ENCODE measurements around the gene PGBD4. TPM values are rescaled to one million over a fixed set of nuclear protein-coding genes. Genes with fewer than 3 reads are reported as not detected.
"Not testable (repeated sequence)": the region's sequence is repeated elsewhere in the genome, so short reads cannot be mapped to it uniquely, and the experiment has no call there.

PGBD4 gene
- total RNA-seq, 6 experiments from 2014 or later, result 0.56 to 0.98 (median 0.83) TPM

DNA sequence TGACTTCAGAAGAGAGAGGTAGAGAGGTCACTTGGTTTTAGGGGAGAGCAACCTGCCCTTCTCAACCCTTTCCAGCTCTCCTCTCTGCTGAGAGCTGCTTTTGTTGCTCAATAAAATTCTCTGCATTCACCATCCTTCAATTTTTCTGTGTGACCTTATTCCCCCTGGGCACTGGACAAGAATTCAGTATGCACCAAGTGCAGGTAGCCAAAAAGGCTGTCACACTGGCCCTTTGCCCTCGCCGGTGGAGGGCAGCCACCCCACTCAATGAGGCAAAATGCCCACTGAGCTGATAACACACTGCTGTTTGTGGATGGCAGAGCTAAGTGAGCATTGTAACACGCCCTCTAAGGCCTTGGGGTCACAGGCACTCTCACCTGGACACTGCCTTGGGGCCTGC lies 12.9 kb downstream of the PGBD4 start:
- Histone ChIP-seq H3K27me3 (no peaks in the 10 kb centered on the region), H3K27ac (no peak overlapping the region), H3K4me3 (no peak overlapping the region), H3K4me1 (peaks cover 0 to 12% (median 0%) of the 10 kb centered on the region in 4 donors), H3K36me3 (no peaks in the 10 kb centered on the region), H3K9me3 (no peaks in the 10 kb centered on the region)
- DNase-seq (peak; percentile 67 to 82 (median 81)), ATAC-seq (peak; percentile 84 to 92 (median 89))
- no peak for TF ChIP-seq POLR2A (IDR thresholded peaks at IDR 0.05)
- peak in 1 of 4 donors; percentile 10 for TF ChIP-seq CTCF (IDR thresholded peaks at IDR 0.05)
- whole genome bisulfite sequencing (ENCODE audit: insufficient coverage, low coverage, low lambda C conversion rate, missing lambda C conversion rate), result 53% methylated on average over 2 of the region's 3 CpGs
- intact Hi-C loops (cut with DNase I), result no loop called here

GRCh38 chr15:34116620-34117019 lies 14.7 kb downstream of the PGBD4 start:
- 62% methylated on average over 2 of the region's 2 CpGs for WGBS (ENCODE audit: insufficient coverage, low coverage, low lambda C conversion rate, missing lambda C conversion rate)
- H3K27ac ChIP-seq, result no peak overlapping the region
- H3K4me3 ChIP-seq, result no peak overlapping the region
- DNase-seq (no peak), ATAC-seq (no peak)
- TF ChIP-seq CTCF (IDR thresholded peaks at IDR 0.05), result no peak
- no peak for TF ChIP-seq POLR2A (IDR thresholded peaks at IDR 0.05)
- H3K36me3 ChIP-seq, result no peaks in the 10 kb centered on the region
- no peaks in the 10 kb centered on the region for H3K9me3 ChIP-seq
- intact Hi-C loops (cut with DNase I), result no loop called here
- peaks cover 0 to 12% (median 0%) of the 10 kb centered on the region in 4 donors for H3K4me1 ChIP-seq
- no peaks in the 10 kb centered on the region for H3K27me3 ChIP-seq

DNA sequence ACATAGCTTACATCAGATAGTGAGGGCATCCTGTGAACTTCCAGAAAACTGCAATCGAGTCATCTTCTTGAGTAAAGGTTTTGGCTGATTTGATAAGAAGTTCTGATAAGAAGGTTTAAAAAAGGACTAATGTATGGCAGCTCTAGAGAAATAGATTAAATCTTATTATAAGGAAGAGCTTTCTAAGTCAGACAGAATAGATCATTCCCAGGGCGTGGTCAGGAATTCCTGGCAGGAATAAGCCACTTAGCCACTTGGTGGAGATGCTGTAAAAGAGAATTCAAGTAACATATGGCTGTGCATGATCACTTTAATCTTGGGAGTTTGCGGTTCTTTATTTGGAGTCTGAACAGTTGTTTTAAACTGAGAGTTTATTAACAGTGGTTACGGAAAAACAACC lies 17.4 kb downstream of the PGBD4 start:
- Histone ChIP-seq H3K27me3 (no peaks in the 10 kb centered on the region), H3K36me3 (no peaks in the 10 kb centered on the region), H3K27ac (no peak overlapping the region), H3K4me3 (no peak overlapping the region), H3K9me3 (no peaks in the 10 kb centered on the region), H3K4me1 (peaks cover 0 to 7% (median 0%) of the 10 kb centered on the region in 4 donors)
- DNase-seq (no peak), ATAC-seq (no peak)
- intact Hi-C loops (cut with DNase I), result no loop called here
- WGBS (ENCODE audit: insufficient coverage, low coverage, low lambda C conversion rate, missing lambda C conversion rate), result 91% methylated on average over 4 of the region's 4 CpGs
- TF ChIP-seq POLR2A (IDR thresholded peaks at IDR 0.05) (no peak), CTCF (IDR thresholded peaks at IDR 0.05) (no peak)

DNA sequence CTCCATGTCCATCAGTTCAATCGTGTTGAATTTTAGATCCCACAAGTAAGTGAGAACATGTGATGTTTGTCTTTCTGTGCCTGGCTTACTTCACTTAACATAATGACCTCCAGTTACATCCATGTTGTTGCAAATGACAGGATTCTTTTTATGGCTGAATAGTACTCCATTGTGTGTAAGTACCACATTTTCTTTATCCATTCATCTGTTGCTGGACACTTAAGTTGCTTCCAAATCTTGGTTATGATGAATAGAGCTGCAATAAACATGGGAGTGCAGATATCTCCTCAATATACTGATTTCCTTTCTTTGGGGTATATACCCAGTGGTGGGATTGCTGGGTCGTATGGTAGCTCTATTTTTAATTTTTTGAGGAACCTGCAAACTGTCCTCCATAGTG lies 18.5 kb downstream of the PGBD4 start:
- ATAC-seq, result not testable (repeated sequence)
- 49% methylated on average over 2 of the region's 2 CpGs for WGBS (ENCODE audit: insufficient coverage, low coverage, low lambda C conversion rate, missing lambda C conversion rate)

GRCh38 chr15:34121786-34122185 lies 19.9 kb downstream of the PGBD4 start:
- intact Hi-C loops (cut with DNase I), result not testable (repeated sequence)

More for the DNA sequence above, 18.5 kb downstream of the PGBD4 start:
- H3K4me1 ChIP-seq; H3K4me3 ChIP-seq; H3K27ac ChIP-seq; H3K27me3 ChIP-seq; intact Hi-C loops (cut with DNase I); H3K9me3 ChIP-seq; H3K36me3 ChIP-seq; DNase-seq: not testable (repeated sequence)

GRCh38 chr15:34122771-34123183 lies 20.9 kb downstream of the PGBD4 start:
- H3K27me3 ChIP-seq, result no peaks in the 10 kb centered on the region
- H3K4me1 ChIP-seq, result no peaks in the 10 kb centered on the region
- H3K27ac ChIP-seq, result no peak overlapping the region
- ATAC-seq (no peak), DNase-seq (no peak)
- no peak overlapping the region for H3K4me3 ChIP-seq
- no peaks in the 10 kb centered on the region for H3K36me3 ChIP-seq
- 62% methylated on average over 6 of the region's 6 CpGs for WGBS (ENCODE audit: insufficient coverage, low coverage, low lambda C conversion rate, missing lambda C conversion rate)
- intact Hi-C loops (cut with DNase I), result no loop called here
- TF ChIP-seq CTCF (IDR thresholded peaks at IDR 0.05) (no peak), POLR2A (IDR thresholded peaks at IDR 0.05) (no peak)
- no peaks in the 10 kb centered on the region for H3K9me3 ChIP-seq

More at GRCh38 chr15:34121786-34122185, 19.9 kb downstream of the PGBD4 start:
- not testable (repeated sequence) for ATAC-seq, H3K4me3 ChIP-seq, H3K27me3 ChIP-seq, H3K4me1 ChIP-seq, DNase-seq, H3K9me3 ChIP-seq, H3K27ac ChIP-seq, H3K36me3 ChIP-seq
- WGBS (ENCODE audit: insufficient coverage, low coverage, low lambda C conversion rate, missing lambda C conversion rate), result 69% methylated on average over 9 of the region's 12 CpGs

All from right lobe of liver (tissue), 6 donors.